ENCODE results near the gene FLRT2. TPM values are rescaled to one million over a fixed set of nuclear protein-coding genes. Genes with fewer than 3 reads are reported as not detected.

The FLRT2 gene
- total and polyA plus RNA-seq, 12 donors, result 3.3 to 112 (median 17.4) TPM

DNA sequence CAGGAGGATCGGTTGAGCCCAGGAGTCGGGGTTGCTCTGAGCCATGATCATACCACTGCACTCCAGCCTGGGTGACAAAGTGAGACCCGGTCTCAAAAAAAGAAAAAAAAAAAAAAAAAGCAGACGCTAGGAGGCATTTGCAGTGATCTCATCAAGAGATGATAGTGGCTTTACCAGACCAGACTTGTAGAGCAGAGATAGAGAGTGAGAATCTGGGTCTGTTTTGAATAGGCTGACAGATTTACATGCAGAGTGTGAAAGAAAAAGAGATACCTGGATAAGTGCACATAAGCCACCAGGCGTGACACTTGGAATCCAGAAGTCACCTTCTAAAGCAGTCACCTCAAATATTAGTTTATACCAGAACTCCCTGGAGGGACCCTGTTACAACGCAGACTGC, 21.1 kb upstream of the FLRT2 start:
- no peaks in the 10 kb centered on the region for H3K4me1 ChIP-seq (replicated peaks in 1 of 2)
- H3K27me3 ChIP-seq, result no peaks in the 10 kb centered on the region
- no peak for TF ChIP-seq POLR2A (IDR thresholded peaks at IDR 0.05)
- TF ChIP-seq, protein P1, sequence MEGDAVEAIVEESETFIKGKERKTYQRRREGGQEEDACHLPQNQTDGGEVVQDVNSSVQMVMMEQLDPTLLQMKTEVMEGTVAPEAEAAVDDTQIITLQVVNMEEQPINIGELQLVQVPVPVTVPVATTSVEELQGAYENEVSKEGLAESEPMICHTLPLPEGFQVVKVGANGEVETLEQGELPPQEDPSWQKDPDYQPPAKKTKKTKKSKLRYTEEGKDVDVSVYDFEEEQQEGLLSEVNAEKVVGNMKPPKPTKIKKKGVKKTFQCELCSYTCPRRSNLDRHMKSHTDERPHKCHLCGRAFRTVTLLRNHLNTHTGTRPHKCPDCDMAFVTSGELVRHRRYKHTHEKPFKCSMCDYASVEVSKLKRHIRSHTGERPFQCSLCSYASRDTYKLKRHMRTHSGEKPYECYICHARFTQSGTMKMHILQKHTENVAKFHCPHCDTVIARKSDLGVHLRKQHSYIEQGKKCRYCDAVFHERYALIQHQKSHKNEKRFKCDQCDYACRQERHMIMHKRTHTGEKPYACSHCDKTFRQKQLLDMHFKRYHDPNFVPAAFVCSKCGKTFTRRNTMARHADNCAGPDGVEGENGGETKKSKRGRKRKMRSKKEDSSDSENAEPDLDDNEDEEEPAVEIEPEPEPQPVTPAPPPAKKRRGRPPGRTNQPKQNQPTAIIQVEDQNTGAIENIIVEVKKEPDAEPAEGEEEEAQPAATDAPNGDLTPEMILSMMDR (IDR thresholded peaks at IDR 0.05), result no peak
- intact Hi-C loops (cut with DNase I), result no loop called here
- H3K4me3 ChIP-seq, result no peak overlapping the region
- no peak overlapping the region for H3K27ac ChIP-seq
- H3K9me3 ChIP-seq (replicated peaks in 1 of 3), result no peaks in the 10 kb centered on the region
- 89 to 96% (median 93%) methylated on average over 6 of the region's 6 CpGs for WGBS, 4 donors
- H3K36me3 ChIP-seq (replicated peaks in 1 of 2), result no peaks in the 10 kb centered on the region
- DNase-seq, result no peak

DNA sequence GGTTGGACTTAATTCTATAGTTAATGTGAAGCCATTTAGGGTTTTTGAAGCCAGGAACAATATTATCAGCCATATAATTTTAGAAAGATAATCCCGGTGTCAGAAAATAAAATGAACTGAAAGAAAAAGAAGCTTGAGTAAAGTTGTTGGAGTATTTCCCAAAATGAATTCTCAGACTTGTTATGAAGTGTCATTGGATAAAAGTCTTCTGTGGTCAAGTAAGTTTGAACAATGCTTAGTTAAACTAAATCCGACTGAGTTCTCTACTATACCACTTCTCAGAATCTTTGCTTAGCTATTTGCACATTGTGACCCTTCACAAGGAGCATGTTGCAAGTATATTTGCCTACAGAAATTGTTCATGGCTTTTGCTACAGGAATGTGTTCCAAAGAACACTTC, 17.5 kb upstream of the FLRT2 start:
- Histone ChIP-seq H3K4me3 (no peak overlapping the region), H3K27me3 (no peaks in the 10 kb centered on the region), H3K4me1 (replicated peaks in 1 of 2) (no peaks in the 10 kb centered on the region), H3K27ac (no peak overlapping the region), H3K36me3 (replicated peaks in 1 of 2) (no peaks in the 10 kb centered on the region), H3K9me3 (replicated peaks in 1 of 3) (no peaks in the 10 kb centered on the region)
- 65 to 82% (median 79%) methylated on average over 2 of the region's 2 CpGs for whole genome bisulfite sequencing, 4 donors
- DNase-seq, result no peak
- TF ChIP-seq, protein P1 (IDR thresholded peaks at IDR 0.05), result no peak
- no peak for TF ChIP-seq POLR2A (IDR thresholded peaks at IDR 0.05)
- intact Hi-C loops (cut with DNase I), result no loop called here

DNA sequence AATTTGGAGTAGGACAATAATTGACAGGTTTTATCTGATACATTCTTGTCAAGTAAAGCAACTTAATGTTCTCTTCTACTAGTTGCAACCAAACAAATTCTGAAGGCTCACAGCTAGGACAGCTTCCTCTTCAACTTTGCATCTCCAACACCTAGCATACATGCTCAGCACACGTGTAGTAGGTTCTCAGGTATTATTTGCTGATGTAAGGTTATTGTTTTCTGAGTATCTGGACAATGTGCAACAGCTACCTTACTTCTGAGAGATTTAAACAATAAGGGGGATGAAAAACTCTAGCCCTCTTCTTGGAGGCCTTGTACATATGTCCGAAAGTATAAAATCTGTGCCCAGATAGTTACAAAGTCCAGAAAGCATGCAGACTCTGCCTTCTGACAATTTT, 15.5 kb upstream of the FLRT2 start:
- Histone ChIP-seq H3K4me1 (replicated peaks in 1 of 2) (no peaks in the 10 kb centered on the region), H3K27me3 (no peaks in the 10 kb centered on the region), H3K4me3 (no peak overlapping the region), H3K27ac (no peak overlapping the region), H3K9me3 (replicated peaks in 1 of 3) (no peaks in the 10 kb centered on the region), H3K36me3 (replicated peaks in 1 of 2) (no peaks in the 10 kb centered on the region)
- TF ChIP-seq, protein P1 (IDR thresholded peaks at IDR 0.05), result no peak
- no peak for TF ChIP-seq POLR2A (IDR thresholded peaks at IDR 0.05)
- DNase-seq, result no peak
- intact Hi-C loops (cut with DNase I), result no loop called here
- 86 to 94% (median 89%) methylated on average over 2 of the region's 2 CpGs for WGBS, 4 donors

DNA sequence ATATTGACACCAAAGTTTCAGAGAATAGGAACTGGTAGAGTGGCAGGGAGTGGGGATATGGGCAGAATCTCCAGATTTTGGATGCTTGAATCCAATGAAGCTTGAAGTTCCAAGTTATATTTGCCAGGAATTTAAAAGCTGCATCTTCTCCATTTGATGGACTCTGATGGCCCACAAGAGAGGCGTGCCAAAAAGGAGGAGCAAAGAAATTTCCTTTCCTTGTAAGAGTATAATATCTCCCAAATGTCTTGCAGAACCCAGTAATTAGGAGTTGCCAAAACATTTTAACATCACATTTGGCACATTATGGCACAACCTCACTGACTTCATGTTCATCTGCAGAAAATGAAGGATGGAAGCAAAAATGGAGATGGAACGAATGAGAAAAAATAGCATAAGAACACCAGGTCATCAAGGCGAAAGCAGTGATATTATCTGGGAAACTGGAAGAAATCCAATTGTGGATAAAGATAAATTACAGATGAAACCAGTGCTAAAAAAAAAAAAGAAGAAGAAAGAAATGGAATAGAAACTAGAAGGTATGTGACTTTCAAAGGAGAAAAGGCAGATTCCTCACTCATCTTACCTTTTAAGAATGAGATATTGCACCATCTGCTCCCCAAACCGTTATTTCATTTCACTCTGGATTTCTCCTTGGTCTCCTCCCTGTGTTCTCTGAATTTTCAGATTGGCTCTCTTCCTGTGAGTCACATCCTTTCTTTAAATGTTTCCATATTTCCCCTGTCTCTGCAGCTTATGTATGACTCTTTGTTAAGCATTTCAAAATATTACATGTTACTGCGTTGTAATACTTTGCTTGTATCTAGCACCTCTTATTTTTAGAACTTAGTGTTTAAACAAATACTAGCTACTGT, 13.5 kb upstream of the FLRT2 start:
- TF ChIP-seq, protein P1 (IDR thresholded peaks at IDR 0.05), result no peak
- TF ChIP-seq POLR2A (IDR thresholded peaks at IDR 0.05), result no peak
- no peaks in the 10 kb centered on the region for H3K36me3 ChIP-seq (replicated peaks in 1 of 2)
- no peak for DNase-seq
- no peaks in the 10 kb centered on the region for H3K4me1 ChIP-seq (replicated peaks in 1 of 2)
- intact Hi-C loops (cut with DNase I), result no loop called here
- H3K9me3 ChIP-seq (replicated peaks in 1 of 3), result no peaks in the 10 kb centered on the region
- no peaks in the 10 kb centered on the region for H3K27me3 ChIP-seq
- H3K27ac ChIP-seq, result no peak overlapping the region
- 42 to 50% (median 46%) methylated on average over 5 of the region's 5 CpGs for WGBS, 4 donors
- no peak overlapping the region for H3K4me3 ChIP-seq

All from adrenal gland (tissue), 12 donors.